ENCODE data around the gene TBC1D8.

DNA sequence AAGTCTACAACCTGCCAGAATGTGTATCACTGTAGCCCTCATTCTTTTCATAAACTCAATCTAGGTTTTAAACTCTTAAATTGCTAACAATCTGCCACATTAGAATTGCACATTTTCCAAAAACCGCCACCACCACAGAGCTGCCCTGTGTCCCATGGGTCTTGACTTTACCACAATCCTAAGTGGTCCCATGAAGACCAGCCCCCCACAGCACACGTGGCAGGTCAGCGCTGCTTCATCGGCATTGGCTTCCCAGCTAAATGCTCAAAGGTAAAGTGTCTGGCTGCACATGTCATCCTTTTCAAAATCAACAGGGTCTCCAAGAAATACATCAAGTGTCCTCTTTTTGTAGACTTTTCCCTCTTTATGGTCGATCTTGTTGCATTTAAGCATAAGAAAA, 2.4 kb downstream of the TBC1D8 start:
- TF ChIP-seq SUZ12 (IDR thresholded peaks at IDR 0.05; ENCODE audit: extremely low read depth, insufficient read depth, insufficient read length) (no peak), YY1 (IDR thresholded peaks at IDR 0.05; ENCODE audit: insufficient read depth, insufficient read length) (no peak), ZNF274 (IDR thresholded peaks at IDR 0.05; ENCODE audit: low read depth, low read length) (no peak)

Data from NT2/D1 (cell line).